GM12878 (cell line): ENCODE measurements around the gene MYH9. TPM values are rescaled to one million over a fixed set of nuclear protein-coding genes. Genes with fewer than 3 reads are reported as not detected.

Experiments used
- ATAC-seq: fragments of 200-7000 bp; cut with Tn5 transposase; 3 replicates; pipeline ENCODE4 v1.9.1; 2020; ENCODE audit warnings: mild to moderate bottlenecking, moderate library complexity
- BruUV-seq: library from RNA; stranded (reverse); fragments of 400-500 nt; replicated peaks from 2 replicates; lab custom pipeline; 2021; lab: Mats Ljungman, UMichigan
- CTCF ChIA-PET: fragments of 300-600 bp; sonication (Branson Sonifier 250); formaldehyde crosslinking; extraction: SDS; loops from one replicate; lab custom pipeline; 2021; ENCODE audit warnings: inconsistent platforms; lab: Yijun Ruan, JAX
- POLR2A ChIA-PET: fragments of 350-600 bp; formaldehyde crosslinking; extraction: SDS; loops from one replicate; lab custom pipeline; 2021; ENCODE audit warnings: inconsistent platforms; lab: Charles Lee
- RAD21 ChIA-PET: fragments of 300-600 bp; sonication (Branson Sonifier 250); formaldehyde crosslinking; loops from one replicate; lab custom pipeline; 2023; ENCODE audit warnings: antibody characterized with exemption; ENCODE audit not compliant: unreplicated experiment; lab: Charles Lee
- SMC1A ChIA-PET: fragments of 300-600 bp; sonication (Branson Sonifier 250); formaldehyde crosslinking; loops from one replicate; lab custom pipeline; 2023; ENCODE audit not compliant: unreplicated experiment, uncharacterized antibody; lab: Charles Lee
- DNase-seq: peaks from one replicate; pipeline ENCODE4 v3.0.0-alpha.2; 2011; ENCODE audit warnings: low read depth, low spot score
- FAIRE-seq: peaks from 3 replicates; lab custom pipeline; 2011; peaks lifted over from hg19 to GRCh38; lab: Jason Lieb, UNC
- H2AFZ ChIP-seq: 2 replicates; pipeline ENCODE4 v1.6.0; 2011; ENCODE audit warnings: low read depth, low read length, control low read depth; ENCODE audit not compliant: control insufficient read depth
- H3K27ac ChIP-seq: 2 replicates; pipeline ENCODE4 v1.5.1; 2011; ENCODE audit warnings: control low read depth; ENCODE audit not compliant: control insufficient read depth, insufficient read depth
- H3K27me3 ChIP-seq, 2 experiments: replicated peaks in 1 of 2; 2 replicates each; pipeline versions ENCODE4 v1.6.0 to v1.6.1; 2011; ENCODE audit warnings: low read length in 1 of 2; ENCODE audit not compliant: control insufficient read depth in 2 of 2, insufficient read depth in 2 of 2
- H3K36me3 ChIP-seq, 2 experiments: 2 replicates each; pipeline ENCODE4 v1.5.1; 2011; ENCODE audit warnings: low read length in 1 of 2; ENCODE audit not compliant: control insufficient read depth in 2 of 2, insufficient read depth in 2 of 2
- H3K4me1 ChIP-seq: 2 replicates; pipeline ENCODE4 v1.6.1; 2011; ENCODE audit warnings: mild to moderate bottlenecking, low read length, moderate library complexity, mixed read lengths; ENCODE audit not compliant: control insufficient read depth, insufficient read depth
- H3K4me2 ChIP-seq: 2 replicates; pipeline ENCODE4 v1.6.0; 2011; ENCODE audit warnings: control low read depth; ENCODE audit not compliant: control insufficient read depth, insufficient read depth
- H3K4me3 ChIP-seq: fragments of 200-600 bp; sonication (generic); 2 replicates; pipeline ENCODE4 v1.5.1; 2016
- H3K79me2 ChIP-seq: 2 replicates; pipeline ENCODE4 v1.6.0; 2011; ENCODE audit warnings: low read length; ENCODE audit not compliant: control insufficient read depth, insufficient read depth
- H3K9ac ChIP-seq: 2 replicates; pipeline ENCODE4 v1.8.0; 2011; ENCODE audit warnings: low read length, control low read depth, mixed read lengths; ENCODE audit not compliant: control insufficient read depth, insufficient read depth
- H3K9me3 ChIP-seq: replicated peaks from 3 replicates; pipeline ENCODE4 v1.5.1; 2011; ENCODE audit warnings: mild to moderate bottlenecking, low read length; ENCODE audit not compliant: control insufficient read depth, insufficient read depth
- H4K20me1 ChIP-seq: 2 replicates; pipeline ENCODE4 v1.6.0; 2011; ENCODE audit not compliant: control insufficient read depth, insufficient read depth
- CHD2 ChIP-seq: IDR thresholded peaks from 2 replicates; pipeline ENCODE4 v1.6.1; 2011; ENCODE audit warnings: low read depth, low read length, improper control_type of control experiment, borderline replicate concordance
- EP300 ChIP-seq, 2 experiments: fragments of 150-350 bp in 1 of 2; IDR thresholded peaks; 2 replicates each; pipeline ENCODE4 v1.6.1; 2011 to 2012; ENCODE audit warnings: low read depth in 2 of 2, low read length in 2 of 2, borderline replicate concordance in 1 of 2, improper control_type of control experiment in 1 of 2, inconsistent platforms in 1 of 2; ENCODE audit not compliant: control insufficient read depth in 1 of 2
- FOXK2 ChIP-seq: fragments of 450-650 bp; IDR thresholded peaks from 2 replicates; pipeline ENCODE4 v1.6.1; 2017; ENCODE audit warnings: mild to moderate bottlenecking, moderate library complexity
- JUND ChIP-seq: IDR thresholded peaks from 2 replicates; pipeline ENCODE4 v1.6.1; 2012; ENCODE audit warnings: low read depth, mild to moderate bottlenecking, low read length, improper control_type of control experiment, moderate library complexity
- MYB ChIP-seq: fragments of 150-350 bp; IDR thresholded peaks from 2 replicates; pipeline ENCODE4 v1.6.1; 2014; ENCODE audit warnings: mild to moderate bottlenecking, low read depth, low read length, borderline replicate concordance
- NBN ChIP-seq: fragments of 450-650 bp; IDR thresholded peaks from 2 replicates; pipeline ENCODE4 v1.6.1; 2016
- NFIC ChIP-seq: IDR thresholded peaks from 2 replicates; pipeline ENCODE4 v1.6.1; 2012; ENCODE audit warnings: low read depth, mild to moderate bottlenecking, inconsistent platforms, low read length, moderate library complexity
- POLR2A ChIP-seq: IDR thresholded peaks from 2 replicates; pipeline ENCODE4 v1.6.1; 2011; ENCODE audit warnings: low read depth, mild to moderate bottlenecking, low read length
- SUZ12 ChIP-seq: fragments of 200-600 bp; sonication (generic); IDR thresholded peaks from one replicate; pipeline ENCODE4 v1.6.1; 2018; ENCODE audit warnings: antibody characterized with exemption, mild to moderate bottlenecking; ENCODE audit not compliant: unreplicated experiment
- TCF7 ChIP-seq: IDR thresholded peaks from 2 replicates; pipeline ENCODE4 v1.6.1; 2014; ENCODE audit warnings: antibody characterized with exemption, borderline replicate concordance
- WRNIP1 ChIP-seq: IDR thresholded peaks from 2 replicates; pipeline ENCODE4 v1.6.1; 2011; ENCODE audit warnings: low read depth, low read length, improper control_type of control experiment, borderline replicate concordance
- ZNF384 ChIP-seq: IDR thresholded peaks from 2 replicates; pipeline ENCODE4 v1.6.1; 2012; ENCODE audit warnings: low read depth, mild to moderate bottlenecking, low read length, improper control_type of control experiment, borderline replicate concordance
- ZZZ3 ChIP-seq: IDR thresholded peaks from 2 replicates; pipeline ENCODE4 v1.6.1; 2011; ENCODE audit warnings: low read depth; ENCODE audit not compliant: control insufficient read depth, insufficient read length
- WGBS: methylation state at CpG from one replicate; pipeline ENCODE4 v1.1.6; 2016; ENCODE audit warnings: low lambda C conversion rate; ENCODE audit not compliant: insufficient replicate concordance, insufficient coverage; ENCODE audit errors: missing lambda C conversion rate; 5-methylcytosine and 5-hydroxymethylcytosine counted together
- in situ Hi-C: fragments of 300-500 bp; cut with MboI; formaldehyde crosslinking; loops from 9 replicates; pipeline ENCODE4 v1.14.3; 2018; ENCODE audit warnings: mixed read lengths
- intact Hi-C: fragments of 100-400 bp; cut with micrococcal nuclease; formaldehyde crosslinking; loops from one replicate; pipeline ENCODE4 v1.14.2; 2022; ENCODE audit not compliant: unreplicated experiment
- polyA plus RNA-seq, 11 experiments: library from polyadenylated mRNA; depleted of rRNA in 4 of 11; unstranded in 6 of 11; stranded (reverse) in 5 of 11; fragments of >200 nt; fragmentation: Nextera tagmentation in 4 of 11; fragmentation: Illumina TruSeq in 1 of 11; extraction: Ambion mirVana in 4 of 11; extraction: Trizol in 1 of 11; gene quantifications; 1 replicate in 1 of 11; 2 replicates in 10 of 11; pipeline versions ENCODE4 v1.2.1 to v1.2.3, GENCODE V29; 2011 to 2016; ENCODE audit warnings: inconsistent platforms in 2 of 11, missing spikeins in 2 of 11, low read depth in 1 of 11
- total RNA-seq, 4 experiments: library from RNA; depleted of rRNA in 3 of 4; stranded (reverse); fragments of >200 nt in 3 of 4; fragmentation: Illumina TruSeq in 1 of 4; extraction: Trizol in 1 of 4; gene quantifications; 2 replicates each; pipeline versions ENCODE4 v1.2.1 to v1.2.3, GENCODE V29; 2013 to 2021

MYH9 gene
- total and polyA plus RNA-seq, 10 of the 15 experiments (the other 5 are each of a cell fraction or from before 2014, with no cell fraction given) = 5.1 to 525 (median 145) TPM

GRCh38 chr22:36395915-36396314 is 8.1 kb upstream of the MYH9 start:
- no peak overlapping the region for H3K9ac ChIP-seq
- H3K4me3 ChIP-seq = no peak overlapping the region
- no peaks in the 10 kb centered on the region; the same call in 1 of the 2 replicates for H3K4me1 ChIP-seq
- POLR2A ChIA-PET = interaction anchor here (0.7 kb wide), 1 partner anchor 143 kb away, joined by 3 read pairs; no protein-coding TSS in a partner anchor
- no peak for FAIRE-seq
- BruUV-seq = no TSS peak
- no peak for TF ChIP-seq SUZ12
- no peak for TF ChIP-seq ZZZ3
- TF ChIP-seq NFIC = no peak
- no peak for TF ChIP-seq JUND
- TF ChIP-seq FOXK2 = no peak
- TF ChIP-seq POLR2A = no peak
- TF ChIP-seq EP300 (IDR thresholded peaks at IDR 0.05; ENCODE audit: borderline replicate concordance in 1 of 2, control insufficient read depth in 1 of 2, low read depth in 2 of 2, low read length in 2 of 2) = no peak
- no peak for TF ChIP-seq CHD2
- no peak for TF ChIP-seq WRNIP1
- TF ChIP-seq MYB = no peak
- TF ChIP-seq ZNF384 = no peak
- TF ChIP-seq TCF7 = no peak
- no peak for TF ChIP-seq NBN
- no peak for ATAC-seq
- H4K20me1 ChIP-seq = no peaks in the 10 kb centered on the region
- CTCF ChIA-PET = interaction anchor here (0.6 kb wide), 1 partner anchor 90 kb away, joined by 3 read pairs; no protein-coding TSS in a partner anchor
- RAD21 ChIA-PET = no interaction called here
- H3K4me2 ChIP-seq = no peak overlapping the region
- no peaks in the 10 kb centered on the region for H3K79me2 ChIP-seq
- DNase-seq = no peak
- SMC1A ChIA-PET = interaction anchor here (1.5 kb wide), 1 partner anchor 31 kb away, joined by 3 read pairs; no protein-coding TSS in a partner anchor
- H3K9me3 ChIP-seq = no peaks in the 10 kb centered on the region
- in situ Hi-C loops = no loop called here
- no peaks in the 10 kb centered on the region for H3K27me3 ChIP-seq
- H3K27ac ChIP-seq = no peak overlapping the region
- 84% methylated on average over 2 of the region's 2 CpGs for WGBS
- no peaks in the 10 kb centered on the region for H3K36me3 ChIP-seq
- no peak overlapping the region for H2AFZ ChIP-seq
- intact Hi-C loops = no loop called here
